ENCODE measurements around the gene KRTAP4-11. TPM values are rescaled to one million over a fixed set of nuclear protein-coding genes. Genes with fewer than 3 reads are reported as not detected.
"Not testable (repeated sequence)": the region's sequence is repeated elsewhere in the genome, so short reads cannot be mapped to it uniquely, and the experiment has no call there.

KRTAP4-11 gene
- total RNA-seq, 3 donors from 2014 or later (not counting 1 experiment from before 2014, with no cell fraction given): not detected

DNA sequence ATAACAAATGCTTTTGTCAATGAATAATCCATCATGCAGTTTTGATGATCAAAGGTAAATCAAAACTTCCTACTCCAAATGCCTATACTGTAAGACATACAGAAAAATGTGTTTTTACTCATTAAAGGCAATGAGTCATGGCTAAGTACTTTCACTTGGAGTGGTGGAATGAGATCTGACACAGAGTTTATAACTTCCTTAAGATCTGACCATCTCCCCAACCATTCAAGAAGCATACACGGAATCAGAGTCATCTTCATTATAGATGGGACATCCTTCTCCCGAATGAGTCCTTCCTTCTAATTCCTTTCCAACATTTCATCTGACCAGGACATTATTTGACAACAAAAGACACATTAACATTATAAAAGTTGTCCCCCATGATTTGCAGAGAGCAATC is 34.7 kb downstream of the KRTAP4-11 start:
- H3K4me1 Mint-ChIP-seq; H3K27ac ChIP-seq (ENCODE audit: low read length); DNase-seq; H3K9me3 ChIP-seq (ENCODE audit: control insufficient read depth, insufficient read depth, low read length); intact Hi-C loops (cut with micrococcal nuclease); H3K36me3 Mint-ChIP-seq; ATAC-seq; H3K27ac Mint-ChIP-seq; H3K4me1 ChIP-seq (ENCODE audit: control insufficient read depth, insufficient read depth, low read length); H3K9me3 Mint-ChIP-seq; H3K36me3 ChIP-seq (ENCODE audit: control insufficient read depth, insufficient read depth, low read length); H3K27me3 ChIP-seq (ENCODE audit: control insufficient read depth, insufficient read depth, low read length); H3K4me3 Mint-ChIP-seq; H3K4me3 ChIP-seq (ENCODE audit: low read length): not testable (repeated sequence)
- peaks cover 21 to 23% of the 10 kb centered on the region in 2 donors for H3K27me3 Mint-ChIP-seq (ENCODE audit: low read depth in 2 of 2)
- WGBS (ENCODE audit: insufficient coverage): 89% methylated on average over 2 of the region's 2 CpGs

DNA sequence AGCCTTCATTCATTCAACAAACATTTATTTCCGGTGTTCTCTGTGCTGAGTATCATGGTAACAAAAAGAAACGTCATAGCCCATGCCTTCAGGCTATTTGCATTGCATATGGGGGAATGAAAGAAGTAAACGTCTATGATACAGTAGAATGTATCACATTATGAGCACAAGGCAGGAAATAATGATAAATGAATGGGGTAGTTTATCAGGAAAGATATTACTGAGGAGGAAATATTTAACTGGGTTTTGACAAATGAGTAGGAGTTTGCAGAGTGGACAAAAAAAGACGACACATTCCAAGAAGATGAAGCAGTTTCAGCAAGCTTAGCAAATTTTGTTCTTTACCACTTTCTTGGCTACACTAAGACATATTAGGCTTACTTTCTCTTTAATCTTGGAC is 35.5 kb downstream of the KRTAP4-11 start:
- Histone ChIP-seq H3K4me3 (ENCODE audit: low read length) (no peak overlapping the region), H3K27me3 (ENCODE audit: control insufficient read depth, insufficient read depth, low read length) (no peaks in the 10 kb centered on the region), H3K36me3 (ENCODE audit: control insufficient read depth, insufficient read depth, low read length) (no peaks in the 10 kb centered on the region), H3K27ac (ENCODE audit: low read length) (no peak overlapping the region), H3K4me1 (ENCODE audit: control insufficient read depth, insufficient read depth, low read length) (no peaks in the 10 kb centered on the region), H3K9me3 (ENCODE audit: control insufficient read depth, insufficient read depth, low read length) (no peaks in the 10 kb centered on the region)
- H3K4me1 Mint-ChIP-seq: no peaks in the 10 kb centered on the region
- no peaks in the 10 kb centered on the region for H3K36me3 Mint-ChIP-seq
- no peak overlapping the region for H3K27ac Mint-ChIP-seq
- WGBS (ENCODE audit: insufficient coverage): 67% methylated on average over 4 of the region's 4 CpGs
- ATAC-seq: no peak
- intact Hi-C loops (cut with micrococcal nuclease): no loop called here
- no peak for TF ChIP-seq CTCF (IDR thresholded peaks at IDR 0.05)
- no peaks in the 10 kb centered on the region for H3K9me3 Mint-ChIP-seq
- peaks cover 21 to 23% of the 10 kb centered on the region in 2 donors for H3K27me3 Mint-ChIP-seq (ENCODE audit: low read depth in 2 of 2)
- DNase-seq: no peak
- H3K4me3 Mint-ChIP-seq: no peak overlapping the region

GRCh38 chr17:41076788-41077187 is 41.4 kb downstream of the KRTAP4-11 start:
- no peaks in the 10 kb centered on the region for H3K9me3 Mint-ChIP-seq
- H3K27me3 Mint-ChIP-seq (ENCODE audit: low read depth in 2 of 2): peaks cover 30 to 42% of the 10 kb centered on the region in 2 donors
- DNase-seq (no peak), ATAC-seq (no peak)
- Histone ChIP-seq H3K36me3 (ENCODE audit: control insufficient read depth, insufficient read depth, low read length) (no peaks in the 10 kb centered on the region), H3K27ac (ENCODE audit: low read length) (no peak overlapping the region), H3K9me3 (ENCODE audit: control insufficient read depth, insufficient read depth, low read length) (no peaks in the 10 kb centered on the region), H3K4me1 (ENCODE audit: control insufficient read depth, insufficient read depth, low read length) (no peaks in the 10 kb centered on the region), H3K27me3 (ENCODE audit: control insufficient read depth, insufficient read depth, low read length) (peaks cover 8% of the 10 kb centered on the region), H3K4me3 (ENCODE audit: low read length) (no peak overlapping the region)
- H3K4me3 Mint-ChIP-seq: no peak overlapping the region
- TF ChIP-seq CTCF (IDR thresholded peaks at IDR 0.05): peak; percentile 13
- H3K36me3 Mint-ChIP-seq: no peaks in the 10 kb centered on the region
- intact Hi-C loops (cut with micrococcal nuclease): no loop called here
- no peaks in the 10 kb centered on the region for H3K4me1 Mint-ChIP-seq
- no peak overlapping the region for H3K27ac Mint-ChIP-seq

DNA sequence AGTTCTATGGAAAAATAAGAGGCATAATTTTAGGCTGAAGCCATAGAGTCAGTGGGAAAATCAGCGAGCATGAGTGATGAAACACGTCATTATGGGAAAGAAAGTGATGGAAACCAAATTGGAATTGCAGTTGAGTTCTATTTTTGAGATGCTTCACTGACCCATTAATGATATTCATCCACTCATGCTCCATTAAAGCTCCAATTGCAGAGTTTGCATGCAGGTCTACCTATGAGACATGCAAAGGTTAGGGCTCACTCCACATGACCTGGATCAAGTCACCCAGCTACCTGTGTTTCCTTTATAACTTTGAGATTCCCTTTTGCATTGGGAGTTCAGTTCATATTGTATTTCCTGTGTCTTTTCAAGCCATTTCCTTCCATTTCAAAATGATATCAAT is 44.5 kb downstream of the KRTAP4-11 start:
- no peak for DNase-seq
- H3K27ac ChIP-seq (ENCODE audit: low read length): no peak overlapping the region
- ATAC-seq: no peak
- no peaks in the 10 kb centered on the region for H3K9me3 ChIP-seq (ENCODE audit: control insufficient read depth, insufficient read depth, low read length)
- no peaks in the 10 kb centered on the region for H3K36me3 ChIP-seq (ENCODE audit: control insufficient read depth, insufficient read depth, low read length)
- H3K27ac Mint-ChIP-seq: no peak overlapping the region
- no peaks in the 10 kb centered on the region for H3K36me3 Mint-ChIP-seq
- intact Hi-C loops (cut with micrococcal nuclease): no loop called here
- peaks cover 8% of the 10 kb centered on the region for H3K27me3 ChIP-seq (ENCODE audit: control insufficient read depth, insufficient read depth, low read length)
- TF ChIP-seq CTCF (IDR thresholded peaks at IDR 0.05): no peak
- H3K4me1 Mint-ChIP-seq: no peaks in the 10 kb centered on the region
- 91% methylated on average over 2 of the region's 2 CpGs for WGBS (ENCODE audit: insufficient coverage)
- H3K4me3 ChIP-seq (ENCODE audit: low read length): no peak overlapping the region
- no peaks in the 10 kb centered on the region for H3K9me3 Mint-ChIP-seq
- H3K27me3 Mint-ChIP-seq (ENCODE audit: low read depth in 2 of 2): peaks cover 20 to 28% of the 10 kb centered on the region in 2 donors
- H3K4me1 ChIP-seq (ENCODE audit: control insufficient read depth, insufficient read depth, low read length): no peaks in the 10 kb centered on the region
- no peak overlapping the region for H3K4me3 Mint-ChIP-seq
